ENCODE measurements around the gene SLC6A6.

Gene SLC6A6

GRCh38 chr3:14494279-14494972 lies 92.0 kb downstream of the SLC6A6 start:
- no peaks in the 10 kb centered on the region for H3K27me3 ChIP-seq (ENCODE audit: insufficient read depth, low read length)
- no peaks in the 10 kb centered on the region for H3K36me3 ChIP-seq (ENCODE audit: insufficient read depth, low read length)
- no peak overlapping the region for H2AFZ ChIP-seq (ENCODE audit: low read depth, low read length)
- H3K4me1 ChIP-seq (ENCODE audit: insufficient read depth, low read length): no peaks in the 10 kb centered on the region
- no peak overlapping the region for H3K4me3 ChIP-seq (ENCODE audit: low read length)
- H3K9me3 ChIP-seq (ENCODE audit: low read length): no peaks in the 10 kb centered on the region

- H2AFZ ChIP-seq (ENCODE audit: low read depth, low read length): no peak overlapping the region
- H3K27me3 ChIP-seq (ENCODE audit: insufficient read depth, low read length): no peaks in the 10 kb centered on the region
- no peak overlapping the region for H3K4me3 ChIP-seq (ENCODE audit: low read length)
- H3K4me1 ChIP-seq (ENCODE audit: insufficient read depth, low read length): no peaks in the 10 kb centered on the region
- no peaks in the 10 kb centered on the region for H3K9me3 ChIP-seq (ENCODE audit: low read length)
- H3K36me3 ChIP-seq (ENCODE audit: insufficient read depth, low read length): no peaks in the 10 kb centered on the region
Measured at GRCh38 chr3:14494973-14495300, 92.5 kb downstream of the SLC6A6 start.

GRCh38 chr3:14496351-14496750 lies 93.9 kb downstream of the SLC6A6 start:
- H3K36me3 ChIP-seq (ENCODE audit: insufficient read depth, low read length): no peaks in the 10 kb centered on the region
- no peaks in the 10 kb centered on the region for H3K9me3 ChIP-seq (ENCODE audit: low read length)
- no peaks in the 10 kb centered on the region for H3K4me1 ChIP-seq (ENCODE audit: insufficient read depth, low read length)
- no peak overlapping the region for H2AFZ ChIP-seq (ENCODE audit: low read depth, low read length)
- H3K27me3 ChIP-seq (ENCODE audit: insufficient read depth, low read length): no peaks in the 10 kb centered on the region
- H3K4me3 ChIP-seq (ENCODE audit: low read length): no peak overlapping the region

- Histone ChIP-seq H3K4me1 (ENCODE audit: insufficient read depth, low read length) (no peaks in the 10 kb centered on the region), H2AFZ (ENCODE audit: low read depth, low read length) (no peak overlapping the region)
Measured at GRCh38 chr3:14497321-14497720, 94.9 kb downstream of the SLC6A6 start.

GRCh38 chr3:14502472-14502871 lies 100.1 kb downstream of the SLC6A6 start:
- Histone ChIP-seq H3K9me3 (ENCODE audit: low read length) (peaks cover 3% of the 10 kb centered on the region), H3K27me3 (ENCODE audit: insufficient read depth, low read length) (no peaks in the 10 kb centered on the region), H3K4me1 (ENCODE audit: insufficient read depth, low read length) (no peaks in the 10 kb centered on the region), H3K4me3 (ENCODE audit: low read length) (no peak overlapping the region), H3K36me3 (ENCODE audit: insufficient read depth, low read length) (no peaks in the 10 kb centered on the region), H2AFZ (ENCODE audit: low read depth, low read length) (no peak overlapping the region)

More at GRCh38 chr3:14497321-14497720, 94.9 kb downstream of the SLC6A6 start:
- H3K4me3 ChIP-seq (ENCODE audit: low read length): no peak overlapping the region
- H3K27me3 ChIP-seq (ENCODE audit: insufficient read depth, low read length): no peaks in the 10 kb centered on the region
- no peaks in the 10 kb centered on the region for H3K9me3 ChIP-seq (ENCODE audit: low read length)
- no peaks in the 10 kb centered on the region for H3K36me3 ChIP-seq (ENCODE audit: insufficient read depth, low read length)

- no peaks in the 10 kb centered on the region for H3K27me3 ChIP-seq (ENCODE audit: insufficient read depth, low read length)
- no peak overlapping the region for H2AFZ ChIP-seq (ENCODE audit: low read depth, low read length)
- no peak overlapping the region for H3K4me3 ChIP-seq (ENCODE audit: low read length)
- no peaks in the 10 kb centered on the region for H3K4me1 ChIP-seq (ENCODE audit: insufficient read depth, low read length)
- H3K9me3 ChIP-seq (ENCODE audit: low read length): peaks cover 3% of the 10 kb centered on the region
- H3K36me3 ChIP-seq (ENCODE audit: insufficient read depth, low read length): no peaks in the 10 kb centered on the region
Measured at GRCh38 chr3:14503033-14503705, 100.8 kb downstream of the SLC6A6 start.

GRCh38 chr3:14503706-14504065 lies 101.3 kb downstream of the SLC6A6 start:
- no peaks in the 10 kb centered on the region for H3K27me3 ChIP-seq (ENCODE audit: insufficient read depth, low read length)
- no peak overlapping the region for H2AFZ ChIP-seq (ENCODE audit: low read depth, low read length)
- H3K9me3 ChIP-seq (ENCODE audit: low read length): peaks cover 3% of the 10 kb centered on the region
- no peak overlapping the region for H3K4me3 ChIP-seq (ENCODE audit: low read length)
- H3K36me3 ChIP-seq (ENCODE audit: insufficient read depth, low read length): no peaks in the 10 kb centered on the region
- no peaks in the 10 kb centered on the region for H3K4me1 ChIP-seq (ENCODE audit: insufficient read depth, low read length)

- Histone ChIP-seq H3K36me3 (ENCODE audit: insufficient read depth, low read length) (no peaks in the 10 kb centered on the region), H3K4me1 (ENCODE audit: insufficient read depth, low read length) (no peaks in the 10 kb centered on the region), H3K9me3 (ENCODE audit: low read length) (peaks cover 3% of the 10 kb centered on the region), H3K27me3 (ENCODE audit: insufficient read depth, low read length) (peaks cover 2% of the 10 kb centered on the region), H3K4me3 (ENCODE audit: low read length) (no peak overlapping the region), H2AFZ (ENCODE audit: low read depth, low read length) (no peak overlapping the region)
Measured at GRCh38 chr3:14505001-14505802, 102.8 kb downstream of the SLC6A6 start.

- no peaks in the 10 kb centered on the region for H3K36me3 ChIP-seq (ENCODE audit: insufficient read depth, low read length)
- H2AFZ ChIP-seq (ENCODE audit: low read depth, low read length): no peak overlapping the region
- H3K27me3 ChIP-seq (ENCODE audit: insufficient read depth, low read length): peaks cover 2% of the 10 kb centered on the region
- no peaks in the 10 kb centered on the region for H3K4me1 ChIP-seq (ENCODE audit: insufficient read depth, low read length)
- H3K4me3 ChIP-seq (ENCODE audit: low read length): no peak overlapping the region
- H3K9me3 ChIP-seq (ENCODE audit: low read length): peaks cover 3% of the 10 kb centered on the region
Measured at GRCh38 chr3:14505803-14506500, 103.5 kb downstream of the SLC6A6 start.

GRCh38 chr3:14506626-14507304 lies 104.4 kb downstream of the SLC6A6 start:
- H3K4me1 ChIP-seq (ENCODE audit: insufficient read depth, low read length): no peaks in the 10 kb centered on the region
- H2AFZ ChIP-seq (ENCODE audit: low read depth, low read length): no peak overlapping the region
- no peaks in the 10 kb centered on the region for H3K36me3 ChIP-seq (ENCODE audit: insufficient read depth, low read length)
- H3K27me3 ChIP-seq (ENCODE audit: insufficient read depth, low read length): peaks cover 2% of the 10 kb centered on the region
- no peak overlapping the region for H3K4me3 ChIP-seq (ENCODE audit: low read length)
- peaks cover 3% of the 10 kb centered on the region for H3K9me3 ChIP-seq (ENCODE audit: low read length)

GRCh38 chr3:14507305-14507741 lies 104.9 kb downstream of the SLC6A6 start:
- peaks cover 3% of the 10 kb centered on the region for H3K9me3 ChIP-seq (ENCODE audit: low read length)
- no peak overlapping the region for H3K4me3 ChIP-seq (ENCODE audit: low read length)

GRCh38 chr3:14507757-14508504 lies 105.5 kb downstream of the SLC6A6 start:
- Histone ChIP-seq H3K4me3 (ENCODE audit: low read length) (no peak overlapping the region), H3K9me3 (ENCODE audit: low read length) (peaks cover 2% of the 10 kb centered on the region), H3K36me3 (ENCODE audit: insufficient read depth, low read length) (no peaks in the 10 kb centered on the region), H3K4me1 (ENCODE audit: insufficient read depth, low read length) (no peaks in the 10 kb centered on the region), H3K27me3 (ENCODE audit: insufficient read depth, low read length) (peaks cover 7% of the 10 kb centered on the region), H2AFZ (ENCODE audit: low read depth, low read length) (no peak overlapping the region)

More at GRCh38 chr3:14507305-14507741, 104.9 kb downstream of the SLC6A6 start:
- H2AFZ ChIP-seq (ENCODE audit: low read depth, low read length): no peak overlapping the region
- no peaks in the 10 kb centered on the region for H3K4me1 ChIP-seq (ENCODE audit: insufficient read depth, low read length)
- H3K27me3 ChIP-seq (ENCODE audit: insufficient read depth, low read length): peaks cover 2% of the 10 kb centered on the region
- no peaks in the 10 kb centered on the region for H3K36me3 ChIP-seq (ENCODE audit: insufficient read depth, low read length)
